SU-DHL-6 (cell line): ENCODE data around the gene DNMT3A.

Experiments
- EZH2phosphoT487 ChIP-seq: fragments of 200-600 bp; sonication (generic), shearing (Covaris generic); conservative IDR thresholded peaks from 2 replicates; pipeline ENCODE4 v1.6.1; 2018; ENCODE audit warnings: mild to moderate bottlenecking, antibody characterized with exemption, low read length, moderate library complexity, mixed read lengths
- TF ChIP-seq, protein P1 (sequence below): fragments of 200-600 bp; sonication (generic); IDR thresholded peaks from one replicate; pipeline ENCODE4 v1.5.1; 2017; ENCODE audit warnings: antibody characterized with exemption, mild to moderate bottlenecking, low read length, moderate library complexity; ENCODE audit not compliant: insufficient read depth, poor library complexity, severe bottlenecking

DNA sequence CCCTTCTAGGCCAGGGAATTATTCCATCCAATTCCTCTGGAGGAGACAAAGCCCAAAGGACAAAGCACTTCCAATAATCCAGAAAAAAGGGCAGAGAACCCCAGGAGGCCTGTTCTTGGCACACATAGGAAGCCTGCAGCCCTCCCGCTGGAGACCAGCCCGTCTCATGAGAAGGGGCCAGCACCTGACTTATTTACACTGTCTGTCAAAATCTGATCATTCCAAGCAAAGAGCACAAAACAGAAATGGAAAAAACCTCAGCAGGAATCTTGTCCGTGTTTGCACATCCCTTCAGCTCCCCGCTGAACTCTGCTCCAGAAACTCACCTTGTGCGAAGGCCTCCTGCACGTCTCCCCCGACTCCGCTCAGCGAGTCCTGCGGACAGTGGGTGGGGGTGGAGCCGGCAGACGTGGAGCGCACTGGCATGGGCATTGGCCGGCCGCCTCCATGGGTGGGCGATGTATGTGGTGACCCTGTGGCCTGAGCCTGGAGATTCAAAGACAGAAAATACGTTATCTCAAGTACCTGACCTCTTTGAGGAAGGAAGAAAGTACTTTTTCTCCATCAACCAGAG lies 46.2 kb upstream of the DNMT3A start:
- TF ChIP-seq EZH2phosphoT487: no peak
- TF ChIP-seq, protein P1, sequence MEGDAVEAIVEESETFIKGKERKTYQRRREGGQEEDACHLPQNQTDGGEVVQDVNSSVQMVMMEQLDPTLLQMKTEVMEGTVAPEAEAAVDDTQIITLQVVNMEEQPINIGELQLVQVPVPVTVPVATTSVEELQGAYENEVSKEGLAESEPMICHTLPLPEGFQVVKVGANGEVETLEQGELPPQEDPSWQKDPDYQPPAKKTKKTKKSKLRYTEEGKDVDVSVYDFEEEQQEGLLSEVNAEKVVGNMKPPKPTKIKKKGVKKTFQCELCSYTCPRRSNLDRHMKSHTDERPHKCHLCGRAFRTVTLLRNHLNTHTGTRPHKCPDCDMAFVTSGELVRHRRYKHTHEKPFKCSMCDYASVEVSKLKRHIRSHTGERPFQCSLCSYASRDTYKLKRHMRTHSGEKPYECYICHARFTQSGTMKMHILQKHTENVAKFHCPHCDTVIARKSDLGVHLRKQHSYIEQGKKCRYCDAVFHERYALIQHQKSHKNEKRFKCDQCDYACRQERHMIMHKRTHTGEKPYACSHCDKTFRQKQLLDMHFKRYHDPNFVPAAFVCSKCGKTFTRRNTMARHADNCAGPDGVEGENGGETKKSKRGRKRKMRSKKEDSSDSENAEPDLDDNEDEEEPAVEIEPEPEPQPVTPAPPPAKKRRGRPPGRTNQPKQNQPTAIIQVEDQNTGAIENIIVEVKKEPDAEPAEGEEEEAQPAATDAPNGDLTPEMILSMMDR: no peak
